H9 (cell line): ENCODE measurements around the gene ARHGEF12. TPM values are rescaled to one million over a fixed set of nuclear protein-coding genes. Genes with fewer than 3 reads are reported as not detected.

Experiments
- DNase-seq: peaks from one replicate; pipeline ENCODE4 v3.0.0-alpha.2; 2017
- H2AFZ ChIP-seq: one replicate; pipeline ENCODE4 v1.6.1; 2013; ENCODE audit warnings: mild to moderate bottlenecking, low read length, control low read depth, moderate library complexity
- H2AK5ac ChIP-seq: 2 replicates; pipeline ENCODE4 v1.6.1; 2013; ENCODE audit warnings: low read length, control low read depth, mixed read lengths; ENCODE audit not compliant: insufficient read length
- H2BK120ac ChIP-seq: one replicate; pipeline ENCODE4 v1.6.1; 2013; ENCODE audit warnings: low read depth, mild to moderate bottlenecking, low read length, control low read depth, inconsistent platforms; ENCODE audit not compliant: poor library complexity, severe bottlenecking
- H2BK12ac ChIP-seq: 2 replicates; pipeline ENCODE4 v1.6.1; 2013; ENCODE audit warnings: low read length, control low read depth, mixed read lengths, low read depth; ENCODE audit not compliant: insufficient read length
- H2BK15ac ChIP-seq: 2 replicates; pipeline ENCODE4 v1.6.1; 2013; ENCODE audit warnings: low read depth, low read length, control low read depth
- H2BK20ac ChIP-seq: one replicate; pipeline ENCODE4 v1.6.1; 2013; ENCODE audit warnings: low read depth, mild to moderate bottlenecking, low read length, control low read depth, inconsistent platforms; ENCODE audit not compliant: poor library complexity, severe bottlenecking
- H2BK5ac ChIP-seq: 2 replicates; pipeline ENCODE4 v1.6.1; 2013; ENCODE audit warnings: low read length, control low read depth, mixed read lengths; ENCODE audit not compliant: insufficient read length
- H3K14ac ChIP-seq: 2 replicates; pipeline ENCODE4 v1.6.1; 2013; ENCODE audit warnings: low read length, control low read depth; ENCODE audit not compliant: insufficient read depth
- H3K18ac ChIP-seq: 2 replicates; pipeline ENCODE4 v1.6.1; 2013; ENCODE audit warnings: low read depth, mild to moderate bottlenecking, mixed read lengths, low read length, control low read depth; ENCODE audit not compliant: insufficient read length
- H3K23ac ChIP-seq: 2 replicates; pipeline ENCODE4 v1.6.1; 2013; ENCODE audit warnings: low read length, control low read depth, mixed read lengths, low read depth; ENCODE audit not compliant: insufficient read length
- H3K23me2 ChIP-seq: 2 replicates; pipeline ENCODE4 v1.6.1; 2013; ENCODE audit warnings: low read depth, mild to moderate bottlenecking, mixed read lengths, low read length, control low read depth; ENCODE audit not compliant: insufficient read length, poor library complexity, severe bottlenecking
- H3K27ac ChIP-seq: 2 replicates; pipeline ENCODE4 v1.5.1; 2013; ENCODE audit warnings: low read length, control low read depth, mixed read lengths, low read depth; ENCODE audit not compliant: insufficient read length
- H3K27me3 ChIP-seq: 2 replicates; pipeline ENCODE4 v1.6.1; 2013; ENCODE audit warnings: low read length, control low read depth, inconsistent platforms; ENCODE audit not compliant: insufficient read depth
- H3K4ac ChIP-seq: 2 replicates; pipeline ENCODE4 v1.6.1; 2013; ENCODE audit warnings: low read depth, mild to moderate bottlenecking, control low read depth, inconsistent platforms, low read length, moderate library complexity
- H3K4me1 ChIP-seq: 2 replicates; pipeline ENCODE4 v1.6.1; 2013; ENCODE audit warnings: low read length, control low read depth, inconsistent platforms; ENCODE audit not compliant: insufficient read depth
- H3K4me2 ChIP-seq: 2 replicates; pipeline ENCODE4 v1.6.1; 2013; ENCODE audit warnings: low read length, control low read depth, mixed read lengths; ENCODE audit not compliant: insufficient read length, insufficient read depth
- H3K56ac ChIP-seq: 2 replicates; pipeline ENCODE4 v1.6.1; 2013; ENCODE audit warnings: low read depth, mild to moderate bottlenecking, mixed read lengths, low read length, control low read depth; ENCODE audit not compliant: insufficient read length
- H3K79me1 ChIP-seq: 2 replicates; pipeline ENCODE4 v1.6.1; 2013; ENCODE audit warnings: low read depth, mild to moderate bottlenecking, moderate library complexity, low read length, control low read depth, inconsistent platforms; ENCODE audit not compliant: insufficient read depth, poor library complexity, severe bottlenecking
- H3K79me2 ChIP-seq: 2 replicates; pipeline ENCODE4 v1.6.1; 2013; ENCODE audit warnings: low read length, control low read depth, inconsistent platforms; ENCODE audit not compliant: insufficient read depth
- H3K9ac ChIP-seq: 2 replicates; pipeline ENCODE4 v1.6.1; 2013; ENCODE audit warnings: low read length, control low read depth, mixed read lengths; ENCODE audit not compliant: insufficient read length; ENCODE audit errors: extremely low read depth
- H3K9me3 ChIP-seq: one replicate; pipeline ENCODE4 v1.6.1; 2013; ENCODE audit warnings: low read depth, low read length, inconsistent platforms; ENCODE audit not compliant: control insufficient read depth
- H3T11ph ChIP-seq: one replicate; pipeline ENCODE4 v1.6.1; 2013; ENCODE audit warnings: mild to moderate bottlenecking, low read length, control low read depth, inconsistent platforms
- H4K20me1 ChIP-seq: one replicate; pipeline ENCODE4 v1.6.1; 2013; ENCODE audit not compliant: control insufficient read depth, insufficient read length, insufficient read depth
- H4K5ac ChIP-seq: 2 replicates; pipeline ENCODE4 v1.6.1; 2013; ENCODE audit warnings: low read depth, mild to moderate bottlenecking, mixed read lengths, low read length, control low read depth; ENCODE audit not compliant: insufficient read length
- H4K8ac ChIP-seq: replicated peaks from 2 replicates; pipeline ENCODE4 v1.6.1; 2013; ENCODE audit warnings: low read length, control low read depth, mixed read lengths, low read depth; ENCODE audit not compliant: insufficient read length
- H4K91ac ChIP-seq: 2 replicates; pipeline ENCODE4 v1.6.1; 2013; ENCODE audit warnings: low read depth, mild to moderate bottlenecking, moderate library complexity, mixed read lengths, low read length, control low read depth; ENCODE audit not compliant: insufficient read length
- H3K27ac Mint-ChIP-seq, 3 experiments: 2 replicates in 2 of 3; 3 replicates in 1 of 3; pipeline ENCODE4 v1.8.0; 2020 to 2021; ENCODE audit warnings: mixed read lengths in 3 of 3, mild to moderate bottlenecking in 1 of 3, moderate library complexity in 1 of 3
- H3K27me3 Mint-ChIP-seq: 2 replicates; pipeline ENCODE4 v1.8.0; 2021; ENCODE audit warnings: low read depth, mild to moderate bottlenecking, moderate library complexity, mixed read lengths
- H3K36me3 Mint-ChIP-seq, 3 experiments: 2 replicates in 2 of 3; 3 replicates in 1 of 3; pipeline ENCODE4 v1.8.0; 2020 to 2021; ENCODE audit warnings: low read depth in 3 of 3, mixed read lengths in 3 of 3; ENCODE audit not compliant: insufficient read depth in 1 of 3
- H3K4me1 Mint-ChIP-seq, 2 experiments: 2 replicates each; pipeline ENCODE4 v1.8.0; 2020; ENCODE audit warnings: mixed read lengths in 2 of 2
- H3K4me3 Mint-ChIP-seq, 2 experiments: 2 replicates in 1 of 2; 3 replicates in 1 of 2; pipeline ENCODE4 v1.8.0; 2020 to 2021; ENCODE audit warnings: mild to moderate bottlenecking in 2 of 2, mixed read lengths in 2 of 2, moderate library complexity in 1 of 2
- H3K9me3 Mint-ChIP-seq, 2 experiments: 2 replicates in 1 of 2; 3 replicates in 1 of 2; pipeline ENCODE4 v1.8.0; 2020; ENCODE audit warnings: mild to moderate bottlenecking in 2 of 2, mixed read lengths in 2 of 2, moderate library complexity in 1 of 2
- WGBS: extraction: QIAGEN DNeasy Blood & Tissue Kit; methylation state at CpG from one replicate; pipeline ENCODE4 v1.1.7; 2013; ENCODE audit warnings: missing lambda C conversion rate, low lambda C conversion rate, mixed read lengths; ENCODE audit not compliant: insufficient read length; ENCODE audit errors: extremely low coverage; 5-methylcytosine and 5-hydroxymethylcytosine counted together
- total RNA-seq: library from RNA; stranded (reverse); gene quantifications from 2 replicates; pipeline ENCODE4 v1.2.1, GENCODE V29; 2021
- TF ChIP-seq, protein P1 (sequence below): fragments of 200-600 bp; sonication (generic); conservative IDR thresholded peaks from 3 replicates; pipeline ENCODE4 v1.8.0; 2021; ENCODE audit warnings: antibody characterized with exemption, mild to moderate bottlenecking

Gene ARHGEF12
- total RNA-seq, 1 experiment from 2014 or later, result 27.0 TPM

DNA sequence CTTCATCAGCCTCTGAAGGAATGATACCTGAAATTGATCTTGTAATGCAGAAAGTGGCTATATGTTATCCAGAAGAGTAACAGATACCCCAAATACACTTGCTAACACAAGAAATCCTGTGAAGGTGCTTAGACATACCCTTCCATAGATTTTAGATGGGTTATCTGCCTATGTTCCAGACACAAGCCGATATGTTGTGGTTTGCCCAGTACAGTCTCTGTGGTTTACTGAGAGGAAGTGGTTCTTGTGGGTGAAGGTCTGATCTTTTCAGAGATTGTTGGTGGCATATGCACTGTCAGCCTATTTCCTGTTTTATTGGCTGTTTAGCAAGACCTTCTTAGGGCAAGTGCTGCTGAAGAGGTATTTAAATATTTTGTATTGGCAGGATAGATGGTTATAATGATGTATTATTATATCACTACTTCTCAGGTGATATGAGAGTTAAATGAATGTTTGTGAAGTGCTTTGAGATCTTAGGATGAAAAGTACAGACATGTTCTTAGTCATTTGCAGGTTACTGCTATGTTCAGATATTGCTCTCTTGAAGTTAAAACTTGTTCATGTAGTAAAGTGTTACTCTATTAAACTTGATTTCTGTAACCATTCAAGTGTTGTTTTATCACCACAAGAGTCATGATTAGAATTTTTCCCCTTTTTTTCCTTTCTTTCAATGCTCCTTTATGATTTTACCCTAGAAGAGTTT, 8.2 kb downstream of the ARHGEF12 start:
- Histone ChIP-seq H3K79me2 (peaks cover 9% of the 10 kb centered on the region; the same call in 1 of the 2 replicates), H3K4me2 (no peak overlapping the region), H3K23ac (no peak overlapping the region), H3K4me1 (peaks cover 5% of the 10 kb centered on the region; the same call in 1 of the 2 replicates), H2AFZ (no peak overlapping the region), H2BK5ac (no peak overlapping the region), H2AK5ac (no peak overlapping the region), H2BK20ac (no peak overlapping the region), H3K14ac (no peak overlapping the region), H3T11ph (no peak overlapping the region), H4K5ac (no peak overlapping the region), H4K91ac (no peak overlapping the region), H3K18ac (no peak overlapping the region), H3K27ac (no peak overlapping the region), H3K56ac (no peak overlapping the region), H2BK15ac (no peak overlapping the region), H4K20me1 (no peaks in the 10 kb centered on the region), H4K8ac (no peak overlapping the region), H3K9me3 (no peaks in the 10 kb centered on the region), H3K79me1 (peaks cover 7% of the 10 kb centered on the region), H2BK120ac (no peak overlapping the region), H3K4ac (no peak overlapping the region), H2BK12ac (no peak overlapping the region), H3K27me3 (no peaks in the 10 kb centered on the region), H3K23me2 (no peaks in the 10 kb centered on the region), H3K9ac (no peak overlapping the region)
- no peak overlapping the region for H3K27ac Mint-ChIP-seq
- TF ChIP-seq, protein P1, sequence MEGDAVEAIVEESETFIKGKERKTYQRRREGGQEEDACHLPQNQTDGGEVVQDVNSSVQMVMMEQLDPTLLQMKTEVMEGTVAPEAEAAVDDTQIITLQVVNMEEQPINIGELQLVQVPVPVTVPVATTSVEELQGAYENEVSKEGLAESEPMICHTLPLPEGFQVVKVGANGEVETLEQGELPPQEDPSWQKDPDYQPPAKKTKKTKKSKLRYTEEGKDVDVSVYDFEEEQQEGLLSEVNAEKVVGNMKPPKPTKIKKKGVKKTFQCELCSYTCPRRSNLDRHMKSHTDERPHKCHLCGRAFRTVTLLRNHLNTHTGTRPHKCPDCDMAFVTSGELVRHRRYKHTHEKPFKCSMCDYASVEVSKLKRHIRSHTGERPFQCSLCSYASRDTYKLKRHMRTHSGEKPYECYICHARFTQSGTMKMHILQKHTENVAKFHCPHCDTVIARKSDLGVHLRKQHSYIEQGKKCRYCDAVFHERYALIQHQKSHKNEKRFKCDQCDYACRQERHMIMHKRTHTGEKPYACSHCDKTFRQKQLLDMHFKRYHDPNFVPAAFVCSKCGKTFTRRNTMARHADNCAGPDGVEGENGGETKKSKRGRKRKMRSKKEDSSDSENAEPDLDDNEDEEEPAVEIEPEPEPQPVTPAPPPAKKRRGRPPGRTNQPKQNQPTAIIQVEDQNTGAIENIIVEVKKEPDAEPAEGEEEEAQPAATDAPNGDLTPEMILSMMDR, result no peak
- H3K36me3 Mint-ChIP-seq, result no peaks in the 10 kb centered on the region
- peaks cover 22 to 23% of the 10 kb centered on the region in 2 experiments for H3K4me1 Mint-ChIP-seq
- no peak for DNase-seq
- H3K27me3 Mint-ChIP-seq, result no peaks in the 10 kb centered on the region
- WGBS, result no CpG with 5 or more reads among the region's 1 CpG
- H3K9me3 Mint-ChIP-seq, result no peaks in the 10 kb centered on the region
- no peak overlapping the region; a peak in 1 of 5 replicates for H3K4me3 Mint-ChIP-seq
